ENCODE results near the gene CHPF2.

GRCh38 chr7:151283302-151283701 lies 51.0 kb downstream of the CHPF2 start:
- TF ChIP-seq POLR2AphosphoS5 (IDR thresholded peaks at IDR 0.05) = no peak
- TF ChIP-seq, protein P1, sequence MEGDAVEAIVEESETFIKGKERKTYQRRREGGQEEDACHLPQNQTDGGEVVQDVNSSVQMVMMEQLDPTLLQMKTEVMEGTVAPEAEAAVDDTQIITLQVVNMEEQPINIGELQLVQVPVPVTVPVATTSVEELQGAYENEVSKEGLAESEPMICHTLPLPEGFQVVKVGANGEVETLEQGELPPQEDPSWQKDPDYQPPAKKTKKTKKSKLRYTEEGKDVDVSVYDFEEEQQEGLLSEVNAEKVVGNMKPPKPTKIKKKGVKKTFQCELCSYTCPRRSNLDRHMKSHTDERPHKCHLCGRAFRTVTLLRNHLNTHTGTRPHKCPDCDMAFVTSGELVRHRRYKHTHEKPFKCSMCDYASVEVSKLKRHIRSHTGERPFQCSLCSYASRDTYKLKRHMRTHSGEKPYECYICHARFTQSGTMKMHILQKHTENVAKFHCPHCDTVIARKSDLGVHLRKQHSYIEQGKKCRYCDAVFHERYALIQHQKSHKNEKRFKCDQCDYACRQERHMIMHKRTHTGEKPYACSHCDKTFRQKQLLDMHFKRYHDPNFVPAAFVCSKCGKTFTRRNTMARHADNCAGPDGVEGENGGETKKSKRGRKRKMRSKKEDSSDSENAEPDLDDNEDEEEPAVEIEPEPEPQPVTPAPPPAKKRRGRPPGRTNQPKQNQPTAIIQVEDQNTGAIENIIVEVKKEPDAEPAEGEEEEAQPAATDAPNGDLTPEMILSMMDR (IDR thresholded peaks at IDR 0.05) = no peak
- no peak for TF ChIP-seq POLR2A (IDR thresholded peaks at IDR 0.05)

All from prostate gland (tissue), 2 donors.